ENCODE measurements around the gene NPW.

- TF ChIP-seq PHF8 (conservative IDR thresholded peaks at IDR 0.05; ENCODE audit: low read depth, low read length) (no peak), CHD2 (IDR thresholded peaks at IDR 0.05; ENCODE audit: low read length) (no peak), EP300 (IDR thresholded peaks at IDR 0.05; ENCODE audit: borderline replicate concordance in 1 of 2, low read depth in 2 of 2, low read length in 2 of 2) (no peak), CTCF (IDR thresholded peaks at IDR 0.05; ENCODE audit: control extremely low read depth in 1 of 3, insufficient read depth in 1 of 3, low read depth in 1 of 3, low read length in 3 of 3) (no peak), YY1 (IDR thresholded peaks at IDR 0.05; ENCODE audit: low read depth, low read length) (no peak), POLR2AphosphoS5 (IDR thresholded peaks at IDR 0.05; ENCODE audit: low read depth, low read length) (no peak), POLR2A (IDR thresholded peaks at IDR 0.05; ENCODE audit: control extremely low read depth in 1 of 2, low read depth in 2 of 2, low read length in 2 of 2) (no peak), TBP (IDR thresholded peaks at IDR 0.05; ENCODE audit: low read depth, low read length) (no peak), HDAC2 (IDR thresholded peaks at IDR 0.05; ENCODE audit: borderline replicate concordance in 1 of 2, low read depth in 2 of 2, low read length in 2 of 2) (no peak), GABPA (IDR thresholded peaks at IDR 0.05; ENCODE audit: borderline replicate concordance, insufficient read depth, low read length) (no peak)
- TF ChIP-seq, protein P1, sequence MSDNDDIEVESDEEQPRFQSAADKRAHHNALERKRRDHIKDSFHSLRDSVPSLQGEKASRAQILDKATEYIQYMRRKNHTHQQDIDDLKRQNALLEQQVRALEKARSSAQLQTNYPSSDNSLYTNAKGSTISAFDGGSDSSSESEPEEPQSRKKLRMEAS (IDR thresholded peaks at IDR 0.05) = no peak
Observed at GRCh38 chr16:1974157-1975070, 45.2 kb upstream of the NPW start.
